GOT3 (cell line): ENCODE data around the gene RGPD8.
"Not testable (repeated sequence)": the region's sequence is repeated elsewhere in the genome, so short reads cannot be mapped to it uniquely, and the experiment has no call there.

Source experiments
- DNase-seq: peaks from one replicate; lab custom pipeline; 2025; ENCODE audit warnings: mixed read lengths; lab: John Stamatoyannopoulos, UW

Gene RGPD8

GRCh38 chr2:112433480-112433879 is at the start of gene RGPD8:
Gene RGPD8 (minus strand): TSS chr2:112433645. CDS start chr2:112433453, 192 bp downstream.
- DNase-seq = not testable (repeated sequence)

- no peak for DNase-seq
Observed at GRCh38 chr2:112483042-112483473, 49.6 kb upstream of the RGPD8 start.

- DNase-seq = no peak
Observed at GRCh38 chr2:112482309-112483041, 49.0 kb upstream of the RGPD8 start.

- DNase-seq = peak; percentile 21
Observed at GRCh38 chr2:112481528-112482233, 48.2 kb upstream of the RGPD8 start, which contains the start of gene TTL. Gene TTL (plus strand): TSS chr2:112482156. CDS start chr2:112482345, 189 bp downstream.

GRCh38 chr2:112481050-112481527 is 47.6 kb upstream of the RGPD8 start:
- DNase-seq = peak; percentile 4

GRCh38 chr2:112480530-112481049 is 47.1 kb upstream of the RGPD8 start:
- DNase-seq = no peak

- no peak for DNase-seq
Observed at GRCh38 chr2:112476434-112476833, 43.0 kb upstream of the RGPD8 start.

- DNase-seq = no peak
Observed at GRCh38 chr2:112474844-112475486, 41.5 kb upstream of the RGPD8 start.

GRCh38 chr2:112472547-112473263 is 39.3 kb upstream of the RGPD8 start:
- no peak for DNase-seq

- DNase-seq = no peak
Observed at GRCh38 chr2:112465382-112465781, 31.9 kb upstream of the RGPD8 start.

GRCh38 chr2:112463256-112463655 is 29.8 kb upstream of the RGPD8 start:
- DNase-seq = no peak

- DNase-seq = no peak
Observed at GRCh38 chr2:112462178-112462577, 28.7 kb upstream of the RGPD8 start.

- DNase-seq = no peak
Observed at GRCh38 chr2:112459372-112459771, 25.9 kb upstream of the RGPD8 start.

GRCh38 chr2:112454586-112454985 is 21.1 kb upstream of the RGPD8 start:
- no peak for DNase-seq

GRCh38 chr2:112451317-112451716 is 17.9 kb upstream of the RGPD8 start:
- no peak for DNase-seq

- no peak for DNase-seq
Observed at GRCh38 chr2:112449854-112450253, 16.4 kb upstream of the RGPD8 start.

- not testable (repeated sequence) for DNase-seq
Observed at GRCh38 chr2:112444256-112444655, 10.8 kb upstream of the RGPD8 start.

- DNase-seq = not testable (repeated sequence)
Observed at GRCh38 chr2:112438603-112439261, 5.3 kb upstream of the RGPD8 start.

- not testable (repeated sequence) for DNase-seq
Observed at GRCh38 chr2:112437405-112437831, 4.0 kb upstream of the RGPD8 start.

GRCh38 chr2:112436993-112437392 is 3.5 kb upstream of the RGPD8 start:
- DNase-seq = not testable (repeated sequence)
